CD4-positive, alpha-beta T cell (primary cell): ENCODE measurements around the gene ACKR1. TPM values are rescaled to one million over a fixed set of nuclear protein-coding genes. Genes with fewer than 3 reads are reported as not detected.

ENCODE experiments used
- ATAC-seq: fragments of 200-7000 bp; cut with Tn5 transposase; one replicate; pipeline ENCODE4 v1.10.0; 2022; ENCODE audit warnings: mild to moderate bottlenecking; ENCODE audit not compliant: poor library complexity
- CTCF ChIA-PET: fragments of 350-600 bp; sonication (Branson Sonifier 250); formaldehyde crosslinking; loops from one replicate; lab custom pipeline; 2021; ENCODE audit warnings: antibody characterized with exemption, inconsistent platforms; lab: Charles Lee
- POLR2A ChIA-PET: fragments of 350-600 bp; sonication (Branson Sonifier 250); formaldehyde crosslinking; loops from one replicate; lab custom pipeline; 2021; ENCODE audit warnings: antibody characterized with exemption, inconsistent platforms; lab: Charles Lee
- DNase-seq, 14 experiments: peaks; one replicate each; pipeline ENCODE4 v3.0.0-alpha.2; 2013 to 2020; ENCODE audit warnings: mixed read lengths in 2 of 14
- H3K27ac ChIP-seq, 2 donors: one replicate each; pipeline versions ENCODE4 v1.5.1 to v1.7.0; 2013; ENCODE audit warnings: low read length in 2 of 2, low read depth in 1 of 2, mild to moderate bottlenecking in 1 of 2
- H3K27me3 ChIP-seq, 2 experiments: 1 replicate in 1 of 2; 2 replicates in 1 of 2; pipeline versions ENCODE4 v1.6.1 to v1.7.0; 2013; ENCODE audit warnings: low read length in 2 of 2, control low read depth in 1 of 2, mild to moderate bottlenecking in 1 of 2, moderate library complexity in 1 of 2; ENCODE audit not compliant: insufficient read depth in 2 of 2, control insufficient read depth in 1 of 2
- H3K36me3 ChIP-seq: one replicate; pipeline ENCODE4 v1.6.1; 2013; ENCODE audit warnings: low read length, control low read depth; ENCODE audit not compliant: insufficient read depth
- H3K4me1 ChIP-seq: one replicate; pipeline ENCODE4 v1.6.1; 2013; ENCODE audit warnings: low read length, control low read depth; ENCODE audit not compliant: insufficient read depth
- H3K4me3 ChIP-seq: one replicate; pipeline ENCODE4 v1.5.1; 2013; ENCODE audit warnings: mild to moderate bottlenecking, low read length, moderate library complexity
- H3K9me3 ChIP-seq, 2 experiments: 1 replicate in 1 of 2; 2 replicates in 1 of 2; pipeline versions ENCODE4 v1.6.1 to v1.7.0; 2013; ENCODE audit warnings: low read length in 2 of 2, mild to moderate bottlenecking in 2 of 2, control low read depth in 1 of 2, moderate library complexity in 1 of 2; ENCODE audit not compliant: control insufficient read depth in 1 of 2, insufficient read depth in 1 of 2
- H3K27ac Mint-ChIP-seq: one replicate; pipeline ENCODE4 v1.8.0; 2020; ENCODE audit warnings: mixed read lengths
- H3K27me3 Mint-ChIP-seq: one replicate; pipeline ENCODE4 v1.8.0; 2021; ENCODE audit warnings: mixed read lengths
- H3K36me3 Mint-ChIP-seq: one replicate; pipeline ENCODE4 v1.8.0; 2021; ENCODE audit warnings: low read depth, mixed read lengths
- H3K4me1 Mint-ChIP-seq: one replicate; pipeline ENCODE4 v1.8.0; 2021; ENCODE audit warnings: low read depth, mixed read lengths
- H3K4me3 Mint-ChIP-seq: one replicate; pipeline ENCODE4 v1.8.0; 2020; ENCODE audit warnings: mild to moderate bottlenecking, mixed read lengths
- H3K9me3 Mint-ChIP-seq: one replicate; pipeline ENCODE4 v1.8.0; 2020; ENCODE audit warnings: mixed read lengths
- intact Hi-C, 2 experiments: fragments of 100-400 bp; cut with DNase I in 1 of 2; cut with micrococcal nuclease in 1 of 2; formaldehyde crosslinking; loops; one replicate each; pipeline versions ENCODE4 v1.15.1 to v1.9.0; 2023 to 2025; cut with DNase I, micrococcal nuclease
- total RNA-seq, 174 experiments: library from RNA in 2 of 174; stranded (reverse) in 2 of 174; gene quantifications; one replicate each; pipeline ENCODE4 v1.2.3 and lab custom pipeline; 2021 to 2026
- TF ChIP-seq, protein P1 (sequence below): fragments of 200-600 bp; IDR thresholded peaks from one replicate; pipeline ENCODE4 v1.8.0; 2022; ENCODE audit warnings: antibody characterized with exemption, mild to moderate bottlenecking

ACKR1 gene
- total RNA-seq, 2 experiments from 2014 or later, result not detected

DNA sequence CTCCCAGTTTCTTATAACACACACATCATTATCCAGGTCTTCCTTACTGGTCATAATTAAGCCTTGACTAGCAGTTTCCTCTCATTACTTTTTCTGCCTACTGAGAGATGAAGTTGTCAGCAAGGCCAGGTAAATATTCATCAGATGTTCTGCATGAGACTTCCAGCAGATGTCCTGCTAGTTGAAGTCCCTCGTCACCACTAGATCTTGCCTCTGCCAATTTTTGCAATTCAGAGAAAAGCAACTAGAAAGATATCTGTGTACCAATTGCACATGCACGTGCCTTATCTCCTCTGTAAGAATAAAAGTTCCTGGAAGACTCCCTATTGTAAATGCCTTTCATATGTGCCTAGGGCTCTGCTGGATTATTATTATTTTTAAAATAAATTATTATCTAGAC lies 18.3 kb downstream of the ACKR1 start:
- ChIA-PET CTCF (interaction anchor here (1.2 kb wide), 1 partner anchor 9 kb away, joined by 3 read pairs; no protein-coding TSS in a partner anchor), POLR2A (no interaction called here)
- no peak for DNase-seq
- Mint-ChIP-seq H3K4me1 (no peaks in the 10 kb centered on the region), H3K36me3 (no peaks in the 10 kb centered on the region), H3K9me3 (no peaks in the 10 kb centered on the region), H3K27ac (no peak overlapping the region), H3K4me3 (no peak overlapping the region), H3K27me3 (peaks cover 37% of the 10 kb centered on the region)
- H3K9me3 ChIP-seq, result no peaks in the 10 kb centered on the region
- no peaks in the 10 kb centered on the region for H3K4me1 ChIP-seq
- peaks cover 0 to 5% of the 10 kb centered on the region in 2 experiments for H3K27me3 ChIP-seq
- TF ChIP-seq, protein P1, sequence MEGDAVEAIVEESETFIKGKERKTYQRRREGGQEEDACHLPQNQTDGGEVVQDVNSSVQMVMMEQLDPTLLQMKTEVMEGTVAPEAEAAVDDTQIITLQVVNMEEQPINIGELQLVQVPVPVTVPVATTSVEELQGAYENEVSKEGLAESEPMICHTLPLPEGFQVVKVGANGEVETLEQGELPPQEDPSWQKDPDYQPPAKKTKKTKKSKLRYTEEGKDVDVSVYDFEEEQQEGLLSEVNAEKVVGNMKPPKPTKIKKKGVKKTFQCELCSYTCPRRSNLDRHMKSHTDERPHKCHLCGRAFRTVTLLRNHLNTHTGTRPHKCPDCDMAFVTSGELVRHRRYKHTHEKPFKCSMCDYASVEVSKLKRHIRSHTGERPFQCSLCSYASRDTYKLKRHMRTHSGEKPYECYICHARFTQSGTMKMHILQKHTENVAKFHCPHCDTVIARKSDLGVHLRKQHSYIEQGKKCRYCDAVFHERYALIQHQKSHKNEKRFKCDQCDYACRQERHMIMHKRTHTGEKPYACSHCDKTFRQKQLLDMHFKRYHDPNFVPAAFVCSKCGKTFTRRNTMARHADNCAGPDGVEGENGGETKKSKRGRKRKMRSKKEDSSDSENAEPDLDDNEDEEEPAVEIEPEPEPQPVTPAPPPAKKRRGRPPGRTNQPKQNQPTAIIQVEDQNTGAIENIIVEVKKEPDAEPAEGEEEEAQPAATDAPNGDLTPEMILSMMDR, result no peak
- no peaks in the 10 kb centered on the region for H3K36me3 ChIP-seq
- intact Hi-C loops, result no loop called here
- H3K27ac ChIP-seq, result no peak overlapping the region
- ATAC-seq, result no peak
- H3K4me3 ChIP-seq, result no peak overlapping the region

DNA sequence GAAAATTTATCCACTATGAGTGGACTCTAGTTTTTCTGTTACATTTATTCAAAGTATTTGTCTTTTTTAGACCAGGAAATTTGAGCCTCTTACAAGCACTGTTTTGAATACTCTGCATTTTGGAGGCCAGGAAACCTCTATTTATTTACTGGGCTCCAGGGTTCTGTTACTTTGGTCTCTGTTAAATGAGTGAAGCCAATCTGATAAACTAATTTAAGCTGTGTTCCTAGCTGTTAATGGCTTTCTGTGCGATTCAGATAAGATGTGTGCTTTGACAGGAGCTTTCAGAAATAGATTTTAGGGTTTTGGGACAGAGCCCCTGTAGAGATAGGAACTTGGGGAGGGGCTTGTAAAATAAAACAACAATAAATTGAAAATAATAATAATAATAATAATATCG lies 23.9 kb downstream of the ACKR1 start:
- ATAC-seq (no peak), DNase-seq (no peak)
- Mint-ChIP-seq H3K4me1 (no peaks in the 10 kb centered on the region), H3K9me3 (no peaks in the 10 kb centered on the region), H3K4me3 (no peak overlapping the region), H3K36me3 (no peaks in the 10 kb centered on the region), H3K27ac (no peak overlapping the region), H3K27me3 (peaks cover 36% of the 10 kb centered on the region)
- ChIA-PET CTCF (interaction anchor here (1.1 kb wide), 1 partner anchor 15 kb away, joined by 3 read pairs; no protein-coding TSS in a partner anchor), POLR2A (no interaction called here)
- Histone ChIP-seq H3K9me3 (no peaks in the 10 kb centered on the region), H3K4me3 (no peak overlapping the region), H3K36me3 (no peaks in the 10 kb centered on the region), H3K4me1 (no peaks in the 10 kb centered on the region), H3K27me3 (peaks cover 3 to 8% of the 10 kb centered on the region in 2 experiments), H3K27ac (no peak overlapping the region)
- intact Hi-C loops, result no loop called here
- TF ChIP-seq, protein P1, result no peak

DNA sequence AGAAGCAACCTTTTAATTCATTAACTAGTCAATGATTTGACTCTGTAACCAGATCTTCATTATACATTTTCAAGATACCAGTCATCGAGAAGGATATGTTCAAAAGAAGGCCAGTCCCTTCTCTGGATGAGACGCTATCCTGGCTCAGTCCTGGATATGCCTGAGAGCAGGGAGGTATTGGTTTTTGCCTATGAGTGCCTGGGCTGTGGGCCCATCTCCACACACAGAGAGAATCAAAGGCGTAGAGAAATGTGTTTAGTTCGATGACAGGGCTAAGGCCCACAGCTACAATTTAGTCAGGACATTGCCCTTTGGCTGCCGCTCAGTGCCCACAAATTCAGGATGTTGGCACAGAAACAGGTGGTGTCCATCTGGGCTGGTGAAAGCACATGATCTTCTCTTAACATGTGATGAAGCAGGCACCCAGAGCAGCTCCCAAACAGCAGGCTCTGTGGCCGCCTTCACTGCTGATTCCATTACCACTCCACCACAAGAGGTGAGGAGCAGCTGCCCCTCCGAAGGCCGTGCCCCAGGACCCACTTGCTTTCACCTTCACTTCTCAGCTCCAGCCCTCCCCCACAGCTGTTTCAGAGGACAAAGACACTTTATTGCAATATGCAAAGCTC lies 24.7 kb downstream of the ACKR1 start:
- no peak overlapping the region for H3K27ac ChIP-seq
- ChIA-PET CTCF (interaction anchor here (1.1 kb wide), 2 partner anchors 15 kb away, joined by 3 to 5 read pairs; no protein-coding TSS in a partner anchor), POLR2A (no interaction called here)
- DNase-seq, result no peak
- Mint-ChIP-seq H3K4me1 (no peaks in the 10 kb centered on the region), H3K27ac (no peak overlapping the region), H3K36me3 (no peaks in the 10 kb centered on the region), H3K27me3 (peaks cover 36% of the 10 kb centered on the region), H3K4me3 (no peak overlapping the region), H3K9me3 (no peaks in the 10 kb centered on the region)
- H3K27me3 ChIP-seq, result peaks cover 2 to 8% of the 10 kb centered on the region in 2 experiments
- no peaks in the 10 kb centered on the region for H3K9me3 ChIP-seq
- no peaks in the 10 kb centered on the region for H3K4me1 ChIP-seq
- ATAC-seq, result no peak
- TF ChIP-seq, protein P1, result no peak
- intact Hi-C loops, result no loop called here
- no peak overlapping the region for H3K4me3 ChIP-seq
- H3K36me3 ChIP-seq, result no peaks in the 10 kb centered on the region
